Amniotic epithelial cell (primary cell): Measurements from ENCODE around the gene MRPL42.
A peak's percentile ranks its signal among the peaks of the same experiment; 100 is the strongest.
"Not testable (repeated sequence)": the region's sequence is repeated elsewhere in the genome, so short reads cannot be mapped to it uniquely, and the experiment has no call there.

Source experiments
- DNase-seq: peaks from one replicate; pipeline ENCODE4 v3.0.0-alpha.2; 2010; ENCODE audit warnings: low read depth

Gene MRPL42

GRCh38 chr12:93547778-93548177 lies 80.5 kb downstream of the MRPL42 start:
- no peak for DNase-seq

GRCh38 chr12:93549174-93549573 lies 81.9 kb downstream of the MRPL42 start:
- DNase-seq, result no peak

- no peak for DNase-seq
Measured at GRCh38 chr12:93550748-93551611, 83.7 kb downstream of the MRPL42 start.

GRCh38 chr12:93552427-93552826 lies 85.1 kb downstream of the MRPL42 start:
- DNase-seq, result no peak

GRCh38 chr12:93557879-93558278 lies 90.6 kb downstream of the MRPL42 start:
- DNase-seq, result not testable (repeated sequence)

GRCh38 chr12:93558685-93559084 lies 91.4 kb downstream of the MRPL42 start:
- DNase-seq, result not testable (repeated sequence)

GRCh38 chr12:93563807-93564538 lies 96.7 kb downstream of the MRPL42 start:
- peak; percentile 49 for DNase-seq

- DNase-seq, result no peak
Measured at GRCh38 chr12:93565760-93566159, 98.4 kb downstream of the MRPL42 start.
